ENCODE results near the gene LMAN2L.

LMAN2L gene

DNA sequence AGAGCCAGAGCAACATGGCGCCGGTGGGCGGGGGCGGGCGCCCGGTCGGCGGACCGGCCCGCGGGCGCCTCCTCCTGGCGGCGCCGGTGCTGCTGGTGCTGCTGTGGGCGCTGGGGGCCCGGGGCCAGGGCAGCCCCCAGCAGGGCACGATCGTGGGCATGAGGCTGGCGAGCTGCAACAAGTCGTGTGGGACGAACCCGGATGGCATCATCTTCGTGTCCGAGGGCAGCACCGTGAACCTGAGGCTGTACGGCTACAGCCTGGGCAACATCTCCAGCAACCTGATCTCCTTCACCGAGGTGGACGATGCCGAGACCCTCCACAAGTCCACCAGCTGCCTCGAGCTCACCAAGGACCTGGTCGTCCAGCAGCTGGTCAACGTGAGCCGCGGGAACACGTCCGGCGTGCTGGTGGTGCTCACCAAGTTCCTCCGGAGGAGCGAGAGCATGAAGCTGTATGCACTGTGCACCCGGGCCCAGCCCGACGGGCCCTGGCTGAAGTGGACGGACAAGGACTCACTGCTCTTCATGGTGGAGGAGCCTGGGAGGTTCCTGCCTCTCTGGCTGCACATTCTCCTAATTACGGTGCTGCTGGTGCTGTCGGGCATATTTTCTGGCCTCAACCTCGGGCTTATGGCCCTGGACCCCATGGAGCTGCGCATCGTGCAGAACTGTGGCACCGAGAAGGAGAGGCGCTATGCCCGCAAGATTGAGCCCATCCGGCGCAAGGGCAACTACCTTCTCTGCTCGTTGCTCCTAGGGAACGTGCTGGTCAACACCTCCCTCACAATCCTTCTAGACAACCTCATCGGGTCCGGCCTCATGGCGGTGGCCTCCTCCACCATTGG is 21.3 kb upstream of the LMAN2L start:
- in situ Hi-C loops (cut with HindIII; ENCODE audit: low sequenced_read_pairs), result no loop called here

DNA sequence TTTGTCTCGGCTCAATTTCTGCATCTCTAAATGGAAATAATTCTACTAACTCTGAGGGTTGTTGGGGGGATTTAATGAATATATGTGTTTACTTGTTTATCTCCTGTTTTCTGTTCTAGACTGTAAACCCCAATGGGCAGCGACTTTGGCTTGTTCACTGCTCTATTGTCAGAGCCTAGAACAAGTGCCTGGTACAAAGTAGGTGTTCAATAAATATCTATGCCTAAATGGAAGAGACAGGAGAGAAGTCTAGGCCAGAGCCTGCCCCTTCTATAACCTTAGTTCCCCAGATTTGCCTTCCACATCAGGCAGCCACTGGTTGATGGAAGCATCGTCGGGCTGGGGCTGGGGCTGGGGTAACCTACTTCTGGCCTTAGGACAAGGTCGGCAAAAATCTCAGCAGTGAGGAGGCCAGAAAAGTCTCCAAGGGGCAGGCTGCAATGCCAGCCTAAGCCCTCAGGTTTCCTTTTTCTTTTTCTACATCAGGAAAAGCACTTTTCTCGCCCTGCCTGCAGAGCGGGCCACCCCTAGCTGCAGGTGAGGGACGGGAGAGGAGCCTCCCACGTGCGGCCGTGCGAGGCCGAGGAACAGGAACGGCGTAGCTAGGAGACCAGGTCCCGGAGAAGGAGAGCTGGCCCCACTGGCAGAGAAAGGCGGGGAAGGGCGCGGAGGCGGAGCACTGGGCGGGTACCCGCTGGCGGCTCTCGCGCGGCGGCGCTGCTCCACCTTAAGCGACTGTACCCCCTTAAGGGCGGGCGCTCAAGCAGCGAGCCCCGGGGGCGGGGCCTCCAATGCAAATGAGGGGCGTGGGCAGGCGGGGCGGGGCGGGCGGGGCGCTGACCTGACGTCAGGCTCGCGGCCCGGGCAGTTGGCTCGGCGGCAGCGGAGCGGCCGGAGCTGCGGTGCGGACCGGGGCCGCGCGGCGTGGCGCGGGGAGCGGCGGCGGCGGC is 20.4 kb upstream of the LMAN2L start, which contains the start of gene CNNM4:
Gene CNNM4 (plus strand): TSS at position 867 of the 950 bp plus-strand sequence. CDS start 98 bp downstream, outside the sequence.
- in situ Hi-C loops (cut with HindIII; ENCODE audit: low sequenced_read_pairs), result no loop called here

DNA sequence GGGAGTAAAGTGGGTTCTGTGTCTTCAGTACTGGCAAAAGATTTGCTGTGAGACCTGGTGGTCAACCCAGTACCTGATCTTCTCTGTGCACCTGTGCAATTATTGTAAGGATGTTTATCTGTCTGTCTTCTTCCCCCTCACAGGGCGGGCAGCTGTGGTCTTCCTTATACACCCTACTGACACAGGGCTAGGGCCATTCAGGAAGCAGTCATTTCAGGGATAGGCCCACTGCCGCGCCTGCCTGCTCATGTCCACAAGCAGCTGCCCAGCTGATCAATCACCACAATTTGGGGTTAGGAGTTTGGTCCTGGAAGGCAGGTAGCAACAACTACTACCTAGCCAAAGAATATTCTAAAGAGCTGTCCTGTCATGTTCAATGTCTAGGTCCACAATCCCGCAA is 19.7 kb upstream of the LMAN2L start:
- in situ Hi-C loops (cut with HindIII; ENCODE audit: low sequenced_read_pairs), result loop anchor here (5.0 kb wide), 1 partner anchor 53 kb away; no protein-coding TSS in a partner anchor

- in situ Hi-C loops (cut with HindIII; ENCODE audit: low sequenced_read_pairs), result loop anchor here (5.0 kb wide), 1 partner anchor 53 kb away; no protein-coding TSS in a partner anchor
Measured at GRCh38 chr2:96758987-96759386, 19.1 kb upstream of the LMAN2L start.

DNA sequence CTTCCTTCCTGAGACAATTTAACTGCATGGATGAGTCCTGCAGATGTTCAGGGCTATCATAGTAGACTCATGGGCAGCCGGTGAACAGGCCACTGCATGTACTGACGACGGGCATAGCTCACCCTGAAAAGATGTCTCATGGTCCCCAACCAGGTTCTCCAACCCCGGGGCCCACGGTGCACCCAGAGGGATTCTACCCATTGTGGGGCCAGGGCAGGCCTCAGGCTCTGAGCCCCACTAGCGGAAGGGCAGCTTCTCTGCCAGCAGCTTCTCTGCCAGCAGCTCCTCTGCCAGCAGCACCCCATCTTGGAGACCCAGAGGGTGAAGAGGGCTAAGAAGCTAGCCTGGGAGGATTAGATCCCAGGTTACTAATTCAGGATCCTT is 17.6 kb upstream of the LMAN2L start:
- in situ Hi-C loops (cut with HindIII; ENCODE audit: low sequenced_read_pairs), result loop anchor here (5.0 kb wide), 1 partner anchor 55 kb away; no protein-coding TSS in a partner anchor

DNA sequence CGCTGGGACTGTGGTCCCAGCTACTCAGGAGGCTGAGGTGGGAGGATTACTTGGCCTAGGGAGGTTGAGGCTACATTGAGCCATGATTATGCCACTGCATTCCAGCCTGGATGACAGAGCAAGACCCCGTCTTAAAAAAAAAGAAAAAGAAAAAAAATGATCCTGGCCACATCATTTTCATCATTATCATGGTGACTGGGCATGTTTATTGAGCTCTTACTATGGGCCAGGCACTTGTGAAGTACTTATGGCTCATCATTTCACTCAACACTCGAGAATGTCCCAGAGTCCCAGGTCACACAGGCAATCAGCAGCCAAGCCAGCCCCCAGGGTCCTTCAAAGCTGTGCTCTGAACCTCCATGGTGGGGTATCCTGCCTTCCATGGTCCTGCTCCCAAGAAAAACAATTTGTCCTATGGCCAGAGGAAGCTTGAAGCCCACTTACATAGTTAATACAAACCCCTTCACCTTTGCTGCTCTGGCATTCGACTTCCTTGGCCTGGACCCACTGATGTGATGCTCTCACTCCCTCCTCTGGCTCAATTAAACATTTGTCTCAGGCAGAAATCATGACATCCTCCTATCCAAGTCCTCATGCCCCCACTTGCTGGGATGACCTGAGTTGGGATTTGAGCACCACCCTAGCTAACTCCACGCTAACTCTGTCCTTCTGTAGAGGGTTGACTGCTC is 17.1 kb upstream of the LMAN2L start:
- in situ Hi-C loops (cut with HindIII; ENCODE audit: low sequenced_read_pairs), result loop anchor here (5.0 kb wide), 1 partner anchor 55 kb away; no protein-coding TSS in a partner anchor

GRCh38 chr2:96754317-96754716 is 14.5 kb upstream of the LMAN2L start:
- in situ Hi-C loops (cut with HindIII; ENCODE audit: low sequenced_read_pairs), result no loop called here

- in situ Hi-C loops (cut with HindIII; ENCODE audit: low sequenced_read_pairs), result no loop called here
Measured at GRCh38 chr2:96753661-96754282, 13.9 kb upstream of the LMAN2L start.

GRCh38 chr2:96751800-96752199 is 11.9 kb upstream of the LMAN2L start:
- in situ Hi-C loops (cut with HindIII; ENCODE audit: low sequenced_read_pairs), result no loop called here

DNA sequence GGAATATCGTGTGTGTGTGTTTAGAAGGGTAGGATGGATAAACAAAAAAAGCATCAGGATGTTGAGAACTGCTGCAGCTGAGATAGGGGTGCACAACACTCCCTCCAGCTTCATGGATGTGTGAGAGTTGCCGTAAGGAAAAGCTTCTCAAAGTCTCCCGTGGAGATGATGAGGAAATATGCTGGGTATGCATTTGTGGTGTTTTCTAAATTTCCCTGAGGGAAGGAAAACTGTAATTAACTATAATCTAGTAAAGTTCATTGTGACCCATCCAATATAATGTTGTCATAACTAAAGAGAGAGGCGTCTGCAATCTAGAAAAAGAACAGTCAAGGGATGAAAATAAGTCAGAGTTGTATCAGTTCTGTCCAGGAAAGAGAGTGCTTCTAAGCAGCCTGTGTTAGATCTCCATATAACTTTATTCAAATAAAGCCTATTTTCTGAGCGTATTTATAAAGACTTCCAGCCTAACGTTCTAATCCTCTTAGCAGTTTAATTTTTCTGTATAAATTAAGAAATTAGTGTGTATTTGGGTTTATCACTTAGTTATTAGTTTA is 7.3 kb upstream of the LMAN2L start:
- in situ Hi-C loops (cut with HindIII; ENCODE audit: low sequenced_read_pairs), result no loop called here

- in situ Hi-C loops (cut with HindIII; ENCODE audit: low sequenced_read_pairs), result no loop called here
Measured at GRCh38 chr2:96739076-96739632, 710 bp downstream of the LMAN2L start.

- in situ Hi-C loops (cut with HindIII; ENCODE audit: low sequenced_read_pairs), result no loop called here
Measured at GRCh38 chr2:96737831-96738230, 2.0 kb downstream of the LMAN2L start.

DNA sequence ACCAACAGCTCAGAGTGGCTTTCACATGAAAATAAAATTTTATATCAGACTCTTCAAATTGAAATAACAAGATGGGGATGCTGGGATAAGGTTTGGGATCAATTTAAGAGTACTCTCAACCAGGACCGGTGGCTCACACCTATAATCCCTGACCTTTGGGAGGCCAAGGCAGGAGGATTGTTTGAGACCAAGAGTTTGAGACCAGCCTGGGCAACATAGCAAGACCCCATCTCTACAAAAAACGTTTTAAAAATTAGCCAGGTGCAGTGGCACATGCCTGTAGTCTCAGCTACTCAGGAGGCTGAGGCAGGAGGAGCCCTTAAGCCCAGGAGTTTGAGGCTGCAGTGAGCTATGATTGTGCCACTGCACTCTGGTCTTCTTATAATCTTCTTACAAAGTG is 2.6 kb downstream of the LMAN2L start:
- in situ Hi-C loops (cut with HindIII; ENCODE audit: low sequenced_read_pairs), result no loop called here

DNA sequence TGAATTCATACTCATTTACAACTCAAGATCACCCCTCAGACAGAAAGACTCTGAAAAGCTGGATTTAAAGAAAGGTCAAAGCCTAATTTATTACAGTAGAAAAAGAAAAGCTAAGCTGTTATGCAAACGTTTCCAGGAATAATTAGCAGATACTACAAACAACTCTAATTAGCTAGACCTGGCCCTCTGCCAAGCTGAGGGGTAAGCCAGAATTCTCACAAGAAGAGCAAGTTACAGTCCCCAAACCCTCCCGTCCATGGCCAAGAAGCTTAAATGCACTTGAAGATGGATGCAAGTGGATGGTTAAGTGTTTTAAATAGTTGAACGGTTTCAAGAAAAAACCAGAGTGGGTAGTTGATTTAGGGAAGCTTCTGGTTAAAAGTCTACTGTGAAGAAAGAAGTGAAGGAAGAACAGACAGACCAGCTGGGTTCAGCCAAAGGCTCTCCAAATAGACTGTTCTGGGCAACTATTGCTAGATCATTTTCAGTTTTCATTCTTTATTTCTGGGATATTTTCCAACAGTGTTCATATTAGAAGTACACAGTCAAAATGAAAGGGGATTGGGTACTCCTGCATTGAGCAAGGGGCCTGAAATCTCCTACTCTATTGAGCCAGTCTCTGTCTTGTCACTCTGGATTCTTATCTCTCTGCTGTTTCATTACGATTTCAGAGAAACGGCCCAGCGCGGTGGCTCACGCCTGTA is 4.8 kb downstream of the LMAN2L start:
- in situ Hi-C loops (cut with HindIII; ENCODE audit: low sequenced_read_pairs), result no loop called here

DNA sequence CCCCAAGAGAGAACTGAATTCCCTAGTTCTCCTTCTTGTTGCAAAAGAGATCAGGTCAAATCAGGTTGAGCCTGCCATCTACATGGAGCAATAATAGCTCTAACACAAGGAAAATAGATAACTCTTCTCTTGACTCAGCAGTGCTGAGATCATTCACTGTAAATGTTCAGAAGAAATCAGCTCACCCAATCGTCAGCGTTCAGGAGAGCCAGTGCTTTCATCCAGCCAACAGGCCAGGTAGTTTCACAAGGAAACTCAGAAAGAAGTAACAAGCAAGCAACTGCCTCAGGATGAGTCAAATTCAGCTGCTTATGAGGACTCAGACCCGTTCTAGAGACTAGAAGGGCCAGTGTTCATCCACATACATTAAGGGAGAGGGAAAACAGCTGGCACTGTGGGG is 5.9 kb downstream of the LMAN2L start:
- in situ Hi-C loops (cut with HindIII; ENCODE audit: low sequenced_read_pairs), result no loop called here

DNA sequence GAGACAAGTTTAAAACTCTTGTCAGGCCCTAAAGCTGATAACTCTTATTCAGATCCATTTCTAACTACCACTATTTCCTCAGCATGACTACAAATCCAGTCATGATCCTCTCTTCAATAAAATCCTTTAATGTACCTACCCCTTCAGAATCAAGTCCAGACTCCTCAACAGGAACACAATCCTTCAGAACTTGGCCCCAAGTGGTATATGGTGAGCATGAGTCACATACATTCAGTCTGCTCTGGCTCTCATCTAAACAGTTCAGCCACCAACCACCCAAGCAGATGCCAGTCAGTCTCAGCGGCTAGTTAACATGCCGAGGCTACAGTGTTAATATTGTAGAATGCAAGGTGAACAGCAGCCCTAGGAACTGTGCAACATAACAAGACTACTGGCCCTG is 9.7 kb downstream of the LMAN2L start:
- in situ Hi-C loops (cut with HindIII; ENCODE audit: low sequenced_read_pairs), result no loop called here

DNA sequence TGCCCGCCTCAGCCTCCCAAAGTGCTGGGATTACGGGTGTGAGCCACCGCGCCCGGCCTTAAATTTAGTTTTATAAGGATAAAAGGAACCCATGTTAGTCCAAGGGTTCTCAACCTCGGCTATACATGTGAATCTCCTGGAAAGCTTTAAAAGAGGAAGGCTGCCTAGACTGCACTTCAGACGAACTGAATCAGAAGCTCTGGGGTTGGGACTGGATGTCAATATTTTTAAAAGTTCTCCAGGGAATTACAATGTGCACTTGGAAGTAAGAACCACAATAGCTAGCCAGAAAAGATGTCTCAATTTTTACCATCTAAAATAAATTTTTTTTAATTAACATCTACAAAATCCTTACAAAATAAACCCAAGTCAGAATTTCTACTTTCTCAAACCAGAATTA is 10.1 kb downstream of the LMAN2L start:
- in situ Hi-C loops (cut with HindIII; ENCODE audit: low sequenced_read_pairs), result no loop called here

- in situ Hi-C loops (cut with HindIII; ENCODE audit: low sequenced_read_pairs), result no loop called here
Measured at GRCh38 chr2:96727431-96727830, 12.4 kb downstream of the LMAN2L start.

- in situ Hi-C loops (cut with HindIII; ENCODE audit: low sequenced_read_pairs), result no loop called here
Measured at GRCh38 chr2:96726131-96726530, 13.7 kb downstream of the LMAN2L start.
